ENCODE measurements around the gene MEA1. TPM values are rescaled to one million over a fixed set of nuclear protein-coding genes. Genes with fewer than 3 reads are reported as not detected.

Gene MEA1
- total and polyA plus RNA-seq, 7 donors: 20.3 to 95.2 (median 27.5) TPM

GRCh38 chr6:43060034-43060754, 46.4 kb upstream of the MEA1 start:
- Histone ChIP-seq H3K36me3 (ENCODE audit: insufficient read depth in 1 of 2, low read depth in 1 of 2) (peaks cover 0 to 66% of the 10 kb centered on the region in 2 donors), H3K27ac (peak overlapping the region; percentile 92), H3K4me3 (peak overlapping the region; percentile 85), H3K4me1 (peaks cover 18% of the 10 kb centered on the region), H3K9me3 (no peaks in the 10 kb centered on the region), H3K27me3 (ENCODE audit: insufficient read depth in 3 of 3, low read length in 2 of 3) (no peaks in the 10 kb centered on the region)
- 5 to 6% (median 5%) methylated on average over 15 of the region's 15 CpGs for WGBS, 3 donors
- intact Hi-C loops (cut with DNase I): loop anchor here in 1 of 2 donors (2.0 kb wide), 1 partner anchor 47 kb away; the partner anchor contains the start of gene MEA1
- DNase-seq: no peak
- ATAC-seq: peak in 3 of 4 donors; percentile 5 to 15 (median 15)
- TF ChIP-seq CTCF (IDR thresholded peaks at IDR 0.05): no peak

GRCh38 chr6:43059168-43060033, 45.7 kb upstream of the MEA1 start, which contains the start of the genes KLC4 and MRPL2:
TSS of gene KLC4 (plus strand) at chr6:43059631. CDS start at chr6:43061336, 1,705 bp downstream.
TSS of gene MRPL2 (minus strand) at chr6:43059434. CDS start at chr6:43059381, 53 bp downstream.
- peak; percentile 96 to 99 (median 96) for ATAC-seq

GRCh38 chr6:43058531-43058930, 44.8 kb upstream of the MEA1 start:
- intact Hi-C loops (cut with DNase I): no loop called here
- no peak for DNase-seq
- H3K9me3 ChIP-seq: no peaks in the 10 kb centered on the region
- peaks cover 23% of the 10 kb centered on the region for H3K4me1 ChIP-seq
- TF ChIP-seq CTCF (IDR thresholded peaks at IDR 0.05): no peak
- H3K4me3 ChIP-seq: peak overlapping the region; percentile 85
- H3K27me3 ChIP-seq (ENCODE audit: insufficient read depth in 3 of 3, low read length in 2 of 3): no peaks in the 10 kb centered on the region
- 67 to 71% (median 71%) methylated on average over 1 of the region's 1 CpG for WGBS, 3 donors
- ATAC-seq: no peak
- peaks cover 0 to 53% of the 10 kb centered on the region in 2 donors for H3K36me3 ChIP-seq (ENCODE audit: insufficient read depth in 1 of 2, low read depth in 1 of 2)
- peak overlapping the region; percentile 92 for H3K27ac ChIP-seq

More at GRCh38 chr6:43059168-43060033, 45.7 kb upstream of the MEA1 start, which contains the start of the genes KLC4 and MRPL2:
- intact Hi-C loops (cut with DNase I): loop anchor here in 1 of 2 donors (2.0 kb wide), 1 partner anchor 47 kb away; the partner anchor contains the start of gene MEA1
- Histone ChIP-seq H3K9me3 (no peaks in the 10 kb centered on the region), H3K27me3 (ENCODE audit: insufficient read depth in 3 of 3, low read length in 2 of 3) (no peaks in the 10 kb centered on the region), H3K36me3 (ENCODE audit: insufficient read depth in 1 of 2, low read depth in 1 of 2) (peaks cover 0 to 62% of the 10 kb centered on the region in 2 donors), H3K27ac (peak within 1 kb of the TSS; percentile 92), H3K4me1 (peaks cover 20% of the 10 kb centered on the region), H3K4me3 (peak within 1 kb of the TSS; percentile 85)
- DNase-seq: peak; percentile 98 to 99
- TF ChIP-seq CTCF (IDR thresholded peaks at IDR 0.05): no peak
- WGBS, 3 donors: 0 to 1% (median 0%) methylated on average over 62 to 64 of the region's 64 CpGs

GRCh38 chr6:43055966-43056365, 42.2 kb upstream of the MEA1 start:
- 85 to 90% (median 86%) methylated on average over 8 of the region's 8 CpGs for WGBS, 3 donors
- no peaks in the 10 kb centered on the region for H3K27me3 ChIP-seq (ENCODE audit: insufficient read depth in 3 of 3, low read length in 2 of 3)
- peaks cover 23% of the 10 kb centered on the region for H3K4me1 ChIP-seq
- H3K4me3 ChIP-seq: no peak overlapping the region
- peaks cover 0 to 41% of the 10 kb centered on the region in 2 donors for H3K36me3 ChIP-seq (ENCODE audit: insufficient read depth in 1 of 2, low read depth in 1 of 2)
- intact Hi-C loops (cut with DNase I): no loop called here
- no peak for ATAC-seq
- no peaks in the 10 kb centered on the region for H3K9me3 ChIP-seq
- no peak for TF ChIP-seq CTCF (IDR thresholded peaks at IDR 0.05)
- H3K27ac ChIP-seq: no peak overlapping the region
- DNase-seq: no peak

Data from psoas muscle (tissue), 8 donors.